ENCODE measurements around the gene LONP1. TPM values are rescaled to one million over a fixed set of nuclear protein-coding genes. Genes with fewer than 3 reads are reported as not detected.

Gene LONP1
- total and polyA plus RNA-seq, 9 donors = 25.5 to 77.2 (median 51.4) TPM

DNA sequence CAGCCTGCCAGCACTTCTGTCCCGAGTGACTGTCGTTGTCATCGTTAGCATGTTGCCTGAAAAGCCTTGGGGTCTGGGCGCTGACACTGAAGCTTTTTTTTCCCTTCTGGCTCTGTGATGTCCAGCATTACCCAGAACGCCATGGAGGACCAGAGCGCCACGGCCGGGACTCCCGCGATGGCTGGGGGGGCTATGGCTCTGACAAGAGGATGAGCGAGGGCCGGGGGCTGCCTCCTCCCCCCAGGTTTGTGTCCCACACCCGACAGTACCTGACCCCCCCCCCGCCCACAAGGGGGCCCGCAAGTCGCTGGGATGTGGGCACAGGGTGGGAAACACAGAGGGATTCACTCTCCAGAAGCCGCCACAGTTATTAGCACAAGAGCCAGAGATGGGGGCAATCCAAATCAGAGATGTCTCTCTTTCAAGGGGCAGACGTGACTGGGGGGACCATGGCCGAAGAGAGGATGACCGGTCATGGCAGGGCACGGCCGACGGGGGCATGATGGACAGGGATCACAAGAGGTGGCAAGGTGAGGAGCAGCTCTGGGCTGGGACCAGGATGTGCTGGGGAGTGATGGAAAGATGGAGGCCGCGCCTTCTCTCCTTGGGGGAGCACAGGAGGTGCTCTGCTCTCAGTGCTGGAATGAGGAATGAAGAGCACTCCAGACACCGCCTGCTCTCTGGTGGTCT lies 52.9 kb downstream of the LONP1 start:
- Histone ChIP-seq H3K27ac (no peak overlapping the region), H3K4me1 (ENCODE audit: insufficient read depth) (no peaks in the 10 kb centered on the region), H3K9me3 (no peaks in the 10 kb centered on the region), H3K4me3 (no peak overlapping the region), H3K36me3 (no peaks in the 10 kb centered on the region), H3K27me3 (no peaks in the 10 kb centered on the region)
- WGBS, 3 donors = 82 to 85% (median 85%) methylated on average over 24 to 26 of the region's 26 CpGs
- TF ChIP-seq POLR2A (IDR thresholded peaks at IDR 0.05) (no peak), EP300 (IDR thresholded peaks at IDR 0.05) (no peak)
- TF ChIP-seq, protein P1, sequence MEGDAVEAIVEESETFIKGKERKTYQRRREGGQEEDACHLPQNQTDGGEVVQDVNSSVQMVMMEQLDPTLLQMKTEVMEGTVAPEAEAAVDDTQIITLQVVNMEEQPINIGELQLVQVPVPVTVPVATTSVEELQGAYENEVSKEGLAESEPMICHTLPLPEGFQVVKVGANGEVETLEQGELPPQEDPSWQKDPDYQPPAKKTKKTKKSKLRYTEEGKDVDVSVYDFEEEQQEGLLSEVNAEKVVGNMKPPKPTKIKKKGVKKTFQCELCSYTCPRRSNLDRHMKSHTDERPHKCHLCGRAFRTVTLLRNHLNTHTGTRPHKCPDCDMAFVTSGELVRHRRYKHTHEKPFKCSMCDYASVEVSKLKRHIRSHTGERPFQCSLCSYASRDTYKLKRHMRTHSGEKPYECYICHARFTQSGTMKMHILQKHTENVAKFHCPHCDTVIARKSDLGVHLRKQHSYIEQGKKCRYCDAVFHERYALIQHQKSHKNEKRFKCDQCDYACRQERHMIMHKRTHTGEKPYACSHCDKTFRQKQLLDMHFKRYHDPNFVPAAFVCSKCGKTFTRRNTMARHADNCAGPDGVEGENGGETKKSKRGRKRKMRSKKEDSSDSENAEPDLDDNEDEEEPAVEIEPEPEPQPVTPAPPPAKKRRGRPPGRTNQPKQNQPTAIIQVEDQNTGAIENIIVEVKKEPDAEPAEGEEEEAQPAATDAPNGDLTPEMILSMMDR (IDR thresholded peaks at IDR 0.05) = no peak
- intact Hi-C loops (cut with DNase I) = no loop called here
- no peak for DNase-seq

DNA sequence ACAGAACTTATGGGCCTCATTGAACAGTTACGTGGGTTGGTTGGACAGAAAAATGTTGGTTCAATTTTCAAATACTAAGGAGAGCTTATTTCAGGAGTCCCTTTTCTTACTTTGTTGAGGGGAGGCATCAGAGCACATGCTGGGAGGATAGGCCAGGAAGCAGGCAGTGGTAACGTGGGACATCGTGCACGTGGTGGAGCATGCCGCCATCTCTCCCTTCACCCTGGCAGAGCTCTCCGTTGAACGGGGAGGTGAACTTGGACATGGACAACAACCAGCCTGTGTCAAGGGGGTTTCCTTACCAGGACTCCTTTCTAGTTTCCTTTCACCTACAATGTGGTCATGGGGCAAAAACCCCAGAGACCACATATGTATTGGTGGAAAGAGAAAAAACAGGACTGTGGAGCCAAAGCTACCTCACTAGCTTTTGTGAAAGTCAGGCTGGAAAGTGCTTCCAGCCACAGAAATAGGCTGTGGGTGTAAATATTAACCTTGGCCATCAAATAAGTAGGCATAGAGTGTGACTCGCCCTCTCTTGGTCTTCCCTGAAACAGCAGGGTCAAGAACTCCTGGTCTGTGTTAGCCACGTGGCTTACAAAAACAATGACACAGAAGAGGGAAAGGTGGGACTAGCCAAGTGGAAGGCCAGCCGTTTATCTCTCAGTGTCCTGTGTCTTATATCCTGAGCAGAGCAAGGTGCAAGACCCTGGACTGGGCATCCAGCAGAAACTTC lies 54.0 kb downstream of the LONP1 start:
- Histone ChIP-seq H3K27ac (no peak overlapping the region), H3K4me1 (ENCODE audit: insufficient read depth) (no peaks in the 10 kb centered on the region), H3K27me3 (no peaks in the 10 kb centered on the region), H3K9me3 (no peaks in the 10 kb centered on the region), H3K36me3 (no peaks in the 10 kb centered on the region), H3K4me3 (no peak overlapping the region)
- no peak for TF ChIP-seq EP300 (IDR thresholded peaks at IDR 0.05)
- no peak for TF ChIP-seq POLR2A (IDR thresholded peaks at IDR 0.05)
- TF ChIP-seq, protein P1 (IDR thresholded peaks at IDR 0.05) = no peak
- intact Hi-C loops (cut with DNase I) = no loop called here
- DNase-seq = no peak
- 66 to 71% (median 71%) methylated on average over 10 of the region's 10 CpGs for WGBS, 3 donors

DNA sequence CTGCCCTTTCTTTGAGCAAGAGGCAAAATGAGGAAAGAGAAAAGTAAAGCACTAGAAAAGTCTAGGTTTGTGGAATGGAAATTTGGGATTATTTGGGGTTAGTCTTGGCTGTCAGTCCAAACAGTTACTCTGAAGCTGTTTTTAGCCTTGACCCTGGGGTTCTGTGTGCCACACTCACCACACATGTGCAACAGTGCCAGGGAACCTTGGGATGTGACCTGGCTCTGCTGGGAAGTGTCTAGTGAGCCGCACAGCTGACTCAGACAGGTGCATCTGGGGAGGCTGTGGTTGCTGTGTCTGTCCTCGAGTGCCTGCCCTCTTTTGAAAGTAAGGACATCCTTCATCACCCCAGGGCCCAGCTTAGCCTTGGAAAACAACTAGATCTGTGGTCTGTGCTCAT lies 55.4 kb downstream of the LONP1 start:
- Histone ChIP-seq H3K27me3 (no peaks in the 10 kb centered on the region), H3K27ac (no peak overlapping the region), H3K9me3 (no peaks in the 10 kb centered on the region), H3K4me1 (ENCODE audit: insufficient read depth) (no peaks in the 10 kb centered on the region), H3K36me3 (no peaks in the 10 kb centered on the region), H3K4me3 (no peak overlapping the region)
- WGBS, 3 donors = 65 to 83% (median 74%) methylated on average over 2 of the region's 2 CpGs
- no peak for DNase-seq
- TF ChIP-seq POLR2A (IDR thresholded peaks at IDR 0.05) = no peak
- no peak for TF ChIP-seq EP300 (IDR thresholded peaks at IDR 0.05)
- TF ChIP-seq, protein P1 (IDR thresholded peaks at IDR 0.05) = no peak
- intact Hi-C loops (cut with DNase I) = no loop called here

DNA sequence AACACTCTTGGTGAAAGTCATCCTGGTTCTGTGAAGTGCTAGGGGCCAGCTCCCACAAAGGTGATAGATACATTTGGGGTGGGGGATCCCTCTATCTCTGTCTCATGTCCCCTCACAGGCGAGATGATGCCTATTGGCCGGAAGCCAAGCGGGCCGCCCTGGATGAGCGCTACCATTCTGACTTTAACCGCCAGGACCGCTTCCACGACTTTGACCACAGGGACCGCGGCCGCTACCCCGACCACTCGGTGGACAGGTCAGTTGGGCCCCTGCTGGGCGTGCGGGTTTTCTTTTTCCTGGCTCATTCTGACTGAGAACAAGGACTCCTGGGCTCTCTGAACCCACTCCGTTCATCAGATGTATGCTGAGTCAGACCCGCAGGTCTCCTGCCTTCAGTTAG lies 56.0 kb downstream of the LONP1 start:
- Histone ChIP-seq H3K4me1 (ENCODE audit: insufficient read depth) (no peaks in the 10 kb centered on the region), H3K9me3 (no peaks in the 10 kb centered on the region), H3K36me3 (no peaks in the 10 kb centered on the region), H3K27ac (no peak overlapping the region), H3K4me3 (no peak overlapping the region), H3K27me3 (no peaks in the 10 kb centered on the region)
- no peak for DNase-seq
- WGBS, 3 donors = 89 to 92% (median 92%) methylated on average over 17 of the region's 17 CpGs
- no peak for TF ChIP-seq POLR2A (IDR thresholded peaks at IDR 0.05)
- no peak for TF ChIP-seq EP300 (IDR thresholded peaks at IDR 0.05)
- TF ChIP-seq, protein P1 (IDR thresholded peaks at IDR 0.05) = no peak
- intact Hi-C loops (cut with DNase I) = no loop called here
